ENCODE data around the gene C1QB.

DNA sequence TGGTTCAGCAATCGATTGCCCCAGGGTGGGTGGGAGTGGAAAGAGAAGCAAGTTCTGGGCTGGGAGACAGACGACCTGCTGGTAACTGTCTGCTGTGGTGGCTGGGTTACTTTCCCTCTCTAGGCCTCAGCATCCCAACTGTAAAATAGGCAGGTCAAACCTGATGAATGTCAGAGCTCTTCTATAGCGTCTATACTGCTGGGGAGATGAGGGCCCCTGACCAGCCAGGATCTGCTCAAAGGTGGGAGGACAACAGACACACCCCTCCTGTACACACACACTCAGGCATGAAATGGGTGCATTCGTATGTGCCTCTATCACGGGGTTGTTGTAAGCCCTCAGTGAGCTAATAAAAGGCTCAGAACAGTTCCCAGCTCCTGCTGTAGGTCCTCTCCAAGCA lies 44.9 kb downstream of the C1QB start:
- TF ChIP-seq, protein P1, sequence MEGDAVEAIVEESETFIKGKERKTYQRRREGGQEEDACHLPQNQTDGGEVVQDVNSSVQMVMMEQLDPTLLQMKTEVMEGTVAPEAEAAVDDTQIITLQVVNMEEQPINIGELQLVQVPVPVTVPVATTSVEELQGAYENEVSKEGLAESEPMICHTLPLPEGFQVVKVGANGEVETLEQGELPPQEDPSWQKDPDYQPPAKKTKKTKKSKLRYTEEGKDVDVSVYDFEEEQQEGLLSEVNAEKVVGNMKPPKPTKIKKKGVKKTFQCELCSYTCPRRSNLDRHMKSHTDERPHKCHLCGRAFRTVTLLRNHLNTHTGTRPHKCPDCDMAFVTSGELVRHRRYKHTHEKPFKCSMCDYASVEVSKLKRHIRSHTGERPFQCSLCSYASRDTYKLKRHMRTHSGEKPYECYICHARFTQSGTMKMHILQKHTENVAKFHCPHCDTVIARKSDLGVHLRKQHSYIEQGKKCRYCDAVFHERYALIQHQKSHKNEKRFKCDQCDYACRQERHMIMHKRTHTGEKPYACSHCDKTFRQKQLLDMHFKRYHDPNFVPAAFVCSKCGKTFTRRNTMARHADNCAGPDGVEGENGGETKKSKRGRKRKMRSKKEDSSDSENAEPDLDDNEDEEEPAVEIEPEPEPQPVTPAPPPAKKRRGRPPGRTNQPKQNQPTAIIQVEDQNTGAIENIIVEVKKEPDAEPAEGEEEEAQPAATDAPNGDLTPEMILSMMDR (conservative IDR thresholded peaks at IDR 0.05; ENCODE audit: low read length): no peak
- TF ChIP-seq EZH2phosphoT487 (IDR thresholded peaks at IDR 0.05; ENCODE audit: borderline replicate concordance): no peak
